CD4-positive, alpha-beta T cell (primary cell): Measurements from ENCODE around the gene CKAP2L. TPM values are rescaled to one million over a fixed set of nuclear protein-coding genes. Genes with fewer than 3 reads are reported as not detected.

Experiments used
- ATAC-seq: fragments of 200-7000 bp; cut with Tn5 transposase; one replicate; pipeline ENCODE4 v1.10.0; 2022; ENCODE audit warnings: mild to moderate bottlenecking; ENCODE audit not compliant: poor library complexity
- CTCF ChIA-PET: fragments of 350-600 bp; sonication (Branson Sonifier 250); formaldehyde crosslinking; loops from one replicate; lab custom pipeline; 2021; ENCODE audit warnings: antibody characterized with exemption, inconsistent platforms; lab: Charles Lee
- POLR2A ChIA-PET: fragments of 350-600 bp; sonication (Branson Sonifier 250); formaldehyde crosslinking; loops from one replicate; lab custom pipeline; 2021; ENCODE audit warnings: antibody characterized with exemption, inconsistent platforms; lab: Charles Lee
- DNase-seq, 14 experiments: peaks; one replicate each; pipeline ENCODE4 v3.0.0-alpha.2; 2013 to 2020; ENCODE audit warnings: mixed read lengths in 2 of 14
- H3K27ac ChIP-seq, 2 donors: one replicate each; pipeline versions ENCODE4 v1.5.1 to v1.7.0; 2013; ENCODE audit warnings: low read length in 2 of 2, low read depth in 1 of 2, mild to moderate bottlenecking in 1 of 2
- H3K27me3 ChIP-seq, 2 experiments: 1 replicate in 1 of 2; 2 replicates in 1 of 2; pipeline versions ENCODE4 v1.6.1 to v1.7.0; 2013; ENCODE audit warnings: low read length in 2 of 2, control low read depth in 1 of 2, mild to moderate bottlenecking in 1 of 2, moderate library complexity in 1 of 2; ENCODE audit not compliant: insufficient read depth in 2 of 2, control insufficient read depth in 1 of 2
- H3K36me3 ChIP-seq: one replicate; pipeline ENCODE4 v1.6.1; 2013; ENCODE audit warnings: low read length, control low read depth; ENCODE audit not compliant: insufficient read depth
- H3K4me1 ChIP-seq: one replicate; pipeline ENCODE4 v1.6.1; 2013; ENCODE audit warnings: low read length, control low read depth; ENCODE audit not compliant: insufficient read depth
- H3K4me3 ChIP-seq: one replicate; pipeline ENCODE4 v1.5.1; 2013; ENCODE audit warnings: mild to moderate bottlenecking, low read length, moderate library complexity
- H3K9me3 ChIP-seq, 2 experiments: 1 replicate in 1 of 2; 2 replicates in 1 of 2; pipeline versions ENCODE4 v1.6.1 to v1.7.0; 2013; ENCODE audit warnings: low read length in 2 of 2, mild to moderate bottlenecking in 2 of 2, control low read depth in 1 of 2, moderate library complexity in 1 of 2; ENCODE audit not compliant: control insufficient read depth in 1 of 2, insufficient read depth in 1 of 2
- H3K27ac Mint-ChIP-seq: one replicate; pipeline ENCODE4 v1.8.0; 2020; ENCODE audit warnings: mixed read lengths
- H3K27me3 Mint-ChIP-seq: one replicate; pipeline ENCODE4 v1.8.0; 2021; ENCODE audit warnings: mixed read lengths
- H3K36me3 Mint-ChIP-seq: one replicate; pipeline ENCODE4 v1.8.0; 2021; ENCODE audit warnings: low read depth, mixed read lengths
- H3K4me1 Mint-ChIP-seq: one replicate; pipeline ENCODE4 v1.8.0; 2021; ENCODE audit warnings: low read depth, mixed read lengths
- H3K4me3 Mint-ChIP-seq: one replicate; pipeline ENCODE4 v1.8.0; 2020; ENCODE audit warnings: mild to moderate bottlenecking, mixed read lengths
- H3K9me3 Mint-ChIP-seq: one replicate; pipeline ENCODE4 v1.8.0; 2020; ENCODE audit warnings: mixed read lengths
- intact Hi-C, 2 experiments: fragments of 100-400 bp; cut with DNase I in 1 of 2; cut with micrococcal nuclease in 1 of 2; formaldehyde crosslinking; loops; one replicate each; pipeline versions ENCODE4 v1.15.1 to v1.9.0; 2023 to 2025; cut with DNase I, micrococcal nuclease
- total RNA-seq, 174 experiments: library from RNA in 2 of 174; stranded (reverse) in 2 of 174; gene quantifications; one replicate each; pipeline ENCODE4 v1.2.3 and lab custom pipeline; 2021 to 2026
- TF ChIP-seq, protein P1 (sequence below): fragments of 200-600 bp; IDR thresholded peaks from one replicate; pipeline ENCODE4 v1.8.0; 2022; ENCODE audit warnings: antibody characterized with exemption, mild to moderate bottlenecking

CKAP2L gene
- total RNA-seq, 2 experiments from 2014 or later = 0.08 to 0.50 TPM

DNA sequence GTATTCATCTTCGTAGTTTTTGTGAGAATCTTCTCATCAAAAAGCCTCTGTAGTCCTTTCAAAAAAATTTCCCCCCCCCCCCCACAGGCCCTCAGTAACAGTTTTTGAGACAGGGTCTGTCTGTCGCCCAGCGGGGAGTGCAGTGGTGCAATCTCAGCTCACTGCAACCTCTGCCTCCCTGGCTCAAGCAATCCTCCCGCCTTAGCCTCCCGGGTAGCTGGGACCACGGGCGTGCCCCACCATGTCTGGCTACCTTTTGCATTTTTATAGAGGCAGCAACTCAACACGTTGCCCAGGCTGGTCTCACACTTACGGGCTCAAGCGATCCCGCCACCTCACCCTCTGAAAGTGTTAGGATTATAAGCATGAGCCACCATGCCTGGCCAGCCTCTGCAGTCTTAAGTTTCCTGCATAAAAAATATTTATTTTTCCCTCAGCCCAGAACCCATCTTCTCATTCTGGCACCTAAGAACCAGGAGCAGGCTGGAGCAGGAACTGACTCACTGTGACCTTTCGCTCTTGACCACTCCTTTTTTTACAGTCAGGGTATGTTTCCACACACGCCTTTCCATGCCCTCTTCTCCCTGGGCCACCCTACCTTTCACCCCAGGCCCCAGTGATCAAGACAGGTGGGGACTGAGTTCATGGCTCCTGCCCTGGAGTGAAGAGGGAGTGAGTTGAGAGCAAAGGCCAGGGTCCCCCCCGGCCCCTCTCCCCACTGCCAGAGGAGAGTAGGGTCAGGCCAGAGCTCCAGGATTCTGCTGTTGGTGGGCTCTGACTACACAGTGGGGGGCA is 76.1 kb downstream of the CKAP2L start:
- Histone ChIP-seq H3K4me3 (no peak overlapping the region), H3K27ac (no peak overlapping the region), H3K36me3 (no peaks in the 10 kb centered on the region), H3K9me3 (no peaks in the 10 kb centered on the region), H3K27me3 (no peaks in the 10 kb centered on the region), H3K4me1 (peaks cover 39% of the 10 kb centered on the region)
- ChIA-PET POLR2A (interaction anchor here (1.0 kb wide), 1 partner anchor 28 kb away, joined by 3 read pairs; no protein-coding TSS in a partner anchor), CTCF (no interaction called here)
- no peaks in the 10 kb centered on the region for H3K36me3 Mint-ChIP-seq
- TF ChIP-seq, protein P1, sequence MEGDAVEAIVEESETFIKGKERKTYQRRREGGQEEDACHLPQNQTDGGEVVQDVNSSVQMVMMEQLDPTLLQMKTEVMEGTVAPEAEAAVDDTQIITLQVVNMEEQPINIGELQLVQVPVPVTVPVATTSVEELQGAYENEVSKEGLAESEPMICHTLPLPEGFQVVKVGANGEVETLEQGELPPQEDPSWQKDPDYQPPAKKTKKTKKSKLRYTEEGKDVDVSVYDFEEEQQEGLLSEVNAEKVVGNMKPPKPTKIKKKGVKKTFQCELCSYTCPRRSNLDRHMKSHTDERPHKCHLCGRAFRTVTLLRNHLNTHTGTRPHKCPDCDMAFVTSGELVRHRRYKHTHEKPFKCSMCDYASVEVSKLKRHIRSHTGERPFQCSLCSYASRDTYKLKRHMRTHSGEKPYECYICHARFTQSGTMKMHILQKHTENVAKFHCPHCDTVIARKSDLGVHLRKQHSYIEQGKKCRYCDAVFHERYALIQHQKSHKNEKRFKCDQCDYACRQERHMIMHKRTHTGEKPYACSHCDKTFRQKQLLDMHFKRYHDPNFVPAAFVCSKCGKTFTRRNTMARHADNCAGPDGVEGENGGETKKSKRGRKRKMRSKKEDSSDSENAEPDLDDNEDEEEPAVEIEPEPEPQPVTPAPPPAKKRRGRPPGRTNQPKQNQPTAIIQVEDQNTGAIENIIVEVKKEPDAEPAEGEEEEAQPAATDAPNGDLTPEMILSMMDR = no peak
- intact Hi-C loops = loop anchor here in 1 of 2 experiments (5.0 kb wide), 1 partner anchor 36 kb away; no protein-coding TSS in a partner anchor
- H3K9me3 Mint-ChIP-seq = no peaks in the 10 kb centered on the region
- H3K4me1 Mint-ChIP-seq = peaks cover 27% of the 10 kb centered on the region
- no peak overlapping the region for H3K27ac Mint-ChIP-seq
- DNase-seq (no peak), ATAC-seq (no peak)
- no peak overlapping the region for H3K4me3 Mint-ChIP-seq
- H3K27me3 Mint-ChIP-seq = no peaks in the 10 kb centered on the region

DNA sequence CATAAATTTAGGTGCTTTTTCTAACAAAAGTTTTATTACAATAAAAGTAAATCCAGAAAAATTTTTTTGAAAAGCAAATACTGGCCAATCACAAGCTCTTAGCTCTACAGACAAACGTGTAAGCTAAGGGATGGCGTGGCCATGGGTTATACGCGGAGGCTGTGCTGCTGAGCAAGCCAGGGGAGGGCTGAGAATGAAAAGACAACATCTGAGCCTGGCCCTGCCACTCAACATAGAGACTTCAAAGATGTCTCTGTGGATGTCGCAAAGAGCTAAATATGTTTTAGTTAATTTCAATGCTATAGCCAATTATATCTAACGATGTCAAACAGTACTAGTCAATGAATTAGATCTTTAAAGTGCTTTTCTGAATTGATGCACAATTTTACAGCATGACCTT is 76.9 kb downstream of the CKAP2L start:
- CTCF ChIA-PET = no interaction called here
- H3K36me3 Mint-ChIP-seq = no peaks in the 10 kb centered on the region
- no peak overlapping the region for H3K27ac Mint-ChIP-seq
- Histone ChIP-seq H3K27ac (no peak overlapping the region), H3K9me3 (no peaks in the 10 kb centered on the region), H3K27me3 (no peaks in the 10 kb centered on the region), H3K36me3 (no peaks in the 10 kb centered on the region), H3K4me3 (no peak overlapping the region), H3K4me1 (peaks cover 34% of the 10 kb centered on the region)
- no peak for DNase-seq
- no peaks in the 10 kb centered on the region for H3K27me3 Mint-ChIP-seq
- H3K4me3 Mint-ChIP-seq = no peak overlapping the region
- TF ChIP-seq, protein P1 = no peak
- POLR2A ChIA-PET = no interaction called here
- no peaks in the 10 kb centered on the region for H3K9me3 Mint-ChIP-seq
- no peak for ATAC-seq
- H3K4me1 Mint-ChIP-seq = peaks cover 20% of the 10 kb centered on the region
- intact Hi-C loops = loop anchor here in 1 of 2 experiments (5.0 kb wide), 1 partner anchor 35 kb away; no protein-coding TSS in a partner anchor

Other genes with a start within 250 kb of the CKAP2L start
- 10 to 100 TPM in 1 of 2 experiments, 1 to 10 TPM in 1; 9.2 to 11.5 TPM for gene POLR1B, start 222.1 kb downstream of the CKAP2L start, total RNA-seq
- gene CHCHD5, start 180.0 kb downstream of the CKAP2L start, total RNA-seq = 10 to 100 TPM; 13.4 to 14.3 TPM
- gene SLC20A1, start 118.7 kb downstream of the CKAP2L start, total RNA-seq = 100 to 1,000 TPM; 130 to 139 TPM
- gene NT5DC4, start 43.6 kb downstream of the CKAP2L start, total RNA-seq = not detected
- not detected for gene IL1A, start 19.9 kb upstream of the CKAP2L start, total RNA-seq
- 1 to 10 TPM; 3.8 to 5.6 TPM for gene IL1B, start 72.2 kb upstream of the CKAP2L start, total RNA-seq
- gene IL37, start 146.6 kb upstream of the CKAP2L start, total RNA-seq = not detected
- not detected for gene IL36G, start 213.4 kb upstream of the CKAP2L start, total RNA-seq
- under 1 TPM in 1 of 2 experiments, not detected in 1; 0.47 TPM for gene IL36A, start 240.8 kb upstream of the CKAP2L start, total RNA-seq